ENCODE results near the gene PANX2. TPM values are rescaled to one million over a fixed set of nuclear protein-coding genes. Genes with fewer than 3 reads are reported as not detected.
"Not testable (repeated sequence)": the region's sequence is repeated elsewhere in the genome, so short reads cannot be mapped to it uniquely, and the experiment has no call there.

The PANX2 gene
- total RNA-seq, 6 experiments from 2014 or later, result 3.9 to 12.3 (median 7.2) TPM

DNA sequence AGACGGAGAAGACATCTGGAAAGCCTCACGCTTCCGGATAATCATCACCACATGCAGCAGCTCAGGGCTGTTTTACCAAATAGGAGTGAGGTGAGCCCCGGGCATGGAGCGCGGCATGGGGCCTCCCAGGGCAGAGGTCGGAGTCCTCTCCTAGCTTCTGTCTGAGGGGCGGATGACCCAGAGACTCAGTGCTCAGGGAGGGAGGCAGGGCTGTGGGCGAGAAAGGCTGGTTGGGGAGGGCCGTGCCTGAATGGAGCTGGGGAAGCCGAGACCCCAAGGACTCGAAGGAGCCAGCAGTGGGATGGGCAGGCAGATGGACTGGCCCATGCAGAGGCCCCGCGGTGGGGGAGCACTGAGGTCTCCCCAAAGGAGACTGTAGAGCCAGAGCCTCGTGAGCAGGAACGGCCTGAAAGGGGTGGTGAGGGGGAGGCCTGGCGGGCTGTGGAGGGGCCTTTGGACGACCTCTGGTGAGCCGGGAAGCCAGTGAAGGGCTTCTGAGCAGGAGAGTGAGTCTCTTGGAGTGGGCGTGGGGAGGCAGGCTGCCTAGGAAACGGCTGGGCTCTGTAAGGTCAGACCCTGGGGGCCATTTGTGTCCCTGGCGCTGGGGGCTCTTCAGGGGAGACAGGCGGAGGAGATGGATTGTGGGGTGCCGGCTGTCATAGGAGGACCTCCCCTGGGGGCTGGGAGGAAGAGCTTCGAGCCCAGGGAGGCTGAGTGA lies 24.7 kb upstream of the PANX2 start:
- intact Hi-C loops (cut with DNase I), result loop anchor here in 1 of 2 donors (5.0 kb wide), 1 partner anchor 66 kb away; no protein-coding TSS in a partner anchor
- Histone ChIP-seq H3K9me3 (no peaks in the 10 kb centered on the region), H3K4me1 (peaks cover 0 to 44% (median 17%) of the 10 kb centered on the region in 4 donors), H3K27ac (no peak overlapping the region), H3K27me3 (no peaks in the 10 kb centered on the region), H3K36me3 (no peaks in the 10 kb centered on the region), H3K4me3 (no peak overlapping the region)
- peak; percentile 40 to 47 (median 44) for ATAC-seq
- WGBS (ENCODE audit: insufficient coverage, low coverage, low lambda C conversion rate, missing lambda C conversion rate), result 40% methylated on average over 15 of the region's 25 CpGs
- TF ChIP-seq POLR2A (IDR thresholded peaks at IDR 0.05), result no peak
- TF ChIP-seq, protein P1, sequence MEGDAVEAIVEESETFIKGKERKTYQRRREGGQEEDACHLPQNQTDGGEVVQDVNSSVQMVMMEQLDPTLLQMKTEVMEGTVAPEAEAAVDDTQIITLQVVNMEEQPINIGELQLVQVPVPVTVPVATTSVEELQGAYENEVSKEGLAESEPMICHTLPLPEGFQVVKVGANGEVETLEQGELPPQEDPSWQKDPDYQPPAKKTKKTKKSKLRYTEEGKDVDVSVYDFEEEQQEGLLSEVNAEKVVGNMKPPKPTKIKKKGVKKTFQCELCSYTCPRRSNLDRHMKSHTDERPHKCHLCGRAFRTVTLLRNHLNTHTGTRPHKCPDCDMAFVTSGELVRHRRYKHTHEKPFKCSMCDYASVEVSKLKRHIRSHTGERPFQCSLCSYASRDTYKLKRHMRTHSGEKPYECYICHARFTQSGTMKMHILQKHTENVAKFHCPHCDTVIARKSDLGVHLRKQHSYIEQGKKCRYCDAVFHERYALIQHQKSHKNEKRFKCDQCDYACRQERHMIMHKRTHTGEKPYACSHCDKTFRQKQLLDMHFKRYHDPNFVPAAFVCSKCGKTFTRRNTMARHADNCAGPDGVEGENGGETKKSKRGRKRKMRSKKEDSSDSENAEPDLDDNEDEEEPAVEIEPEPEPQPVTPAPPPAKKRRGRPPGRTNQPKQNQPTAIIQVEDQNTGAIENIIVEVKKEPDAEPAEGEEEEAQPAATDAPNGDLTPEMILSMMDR (IDR thresholded peaks at IDR 0.05), result no peak
- peak in 1 of 3 donors; percentile 74 for DNase-seq

DNA sequence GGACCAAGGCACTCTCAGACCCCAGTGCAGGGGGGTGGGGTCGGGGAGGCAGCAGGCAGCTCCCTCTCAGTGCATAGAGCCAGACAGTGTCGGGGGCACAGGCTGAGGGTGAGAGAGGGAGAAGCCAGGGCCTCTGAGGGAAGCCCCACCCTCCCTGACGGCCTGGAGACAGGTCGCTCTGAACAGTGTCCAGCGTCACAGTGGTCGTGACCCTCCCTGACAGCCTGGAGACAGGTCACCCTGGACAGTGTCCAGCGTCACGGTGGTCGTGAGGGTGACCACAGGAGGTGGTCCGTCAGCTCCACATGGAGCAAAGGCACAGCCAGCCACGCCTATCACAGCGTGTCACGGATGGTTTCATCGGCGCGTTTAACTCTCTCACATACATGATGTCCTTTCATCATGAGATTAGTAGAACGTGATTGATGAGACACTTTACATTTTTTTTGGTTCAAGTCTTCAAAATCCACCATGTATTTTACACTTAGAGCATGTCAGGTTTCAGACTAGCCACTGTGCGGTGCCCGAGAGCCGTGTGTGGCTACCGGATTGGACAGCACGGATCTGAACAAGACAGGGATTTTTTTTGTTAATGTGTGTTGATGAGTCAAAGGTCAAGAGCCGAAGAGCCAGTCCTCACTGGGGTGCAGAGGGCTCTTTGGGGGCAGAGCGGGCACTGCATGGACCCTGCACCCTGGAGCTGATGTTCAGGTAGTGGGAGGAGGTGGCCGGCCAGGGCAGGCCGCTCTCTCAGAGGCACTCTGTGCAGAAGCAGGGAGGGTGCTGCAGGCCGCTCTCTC lies 23.9 kb upstream of the PANX2 start:
- 21% methylated on average over 9 of the region's 27 CpGs for WGBS (ENCODE audit: insufficient coverage, low coverage, low lambda C conversion rate, missing lambda C conversion rate)
- Histone ChIP-seq H3K27ac (no peak overlapping the region), H3K27me3 (no peaks in the 10 kb centered on the region), H3K4me3 (no peak overlapping the region), H3K9me3 (no peaks in the 10 kb centered on the region), H3K4me1 (peaks cover 0 to 36% (median 14%) of the 10 kb centered on the region in 4 donors), H3K36me3 (no peaks in the 10 kb centered on the region)
- intact Hi-C loops (cut with DNase I), result loop anchor here in 1 of 2 donors (5.0 kb wide), 1 partner anchor 66 kb away; no protein-coding TSS in a partner anchor
- DNase-seq (peak; percentile 81 to 91 (median 90)), ATAC-seq (peak; percentile 73 to 90 (median 84))
- TF ChIP-seq, protein P1 (IDR thresholded peaks at IDR 0.05), result peak; percentile 77 to 88 (median 86)
- no peak for TF ChIP-seq POLR2A (IDR thresholded peaks at IDR 0.05)

DNA sequence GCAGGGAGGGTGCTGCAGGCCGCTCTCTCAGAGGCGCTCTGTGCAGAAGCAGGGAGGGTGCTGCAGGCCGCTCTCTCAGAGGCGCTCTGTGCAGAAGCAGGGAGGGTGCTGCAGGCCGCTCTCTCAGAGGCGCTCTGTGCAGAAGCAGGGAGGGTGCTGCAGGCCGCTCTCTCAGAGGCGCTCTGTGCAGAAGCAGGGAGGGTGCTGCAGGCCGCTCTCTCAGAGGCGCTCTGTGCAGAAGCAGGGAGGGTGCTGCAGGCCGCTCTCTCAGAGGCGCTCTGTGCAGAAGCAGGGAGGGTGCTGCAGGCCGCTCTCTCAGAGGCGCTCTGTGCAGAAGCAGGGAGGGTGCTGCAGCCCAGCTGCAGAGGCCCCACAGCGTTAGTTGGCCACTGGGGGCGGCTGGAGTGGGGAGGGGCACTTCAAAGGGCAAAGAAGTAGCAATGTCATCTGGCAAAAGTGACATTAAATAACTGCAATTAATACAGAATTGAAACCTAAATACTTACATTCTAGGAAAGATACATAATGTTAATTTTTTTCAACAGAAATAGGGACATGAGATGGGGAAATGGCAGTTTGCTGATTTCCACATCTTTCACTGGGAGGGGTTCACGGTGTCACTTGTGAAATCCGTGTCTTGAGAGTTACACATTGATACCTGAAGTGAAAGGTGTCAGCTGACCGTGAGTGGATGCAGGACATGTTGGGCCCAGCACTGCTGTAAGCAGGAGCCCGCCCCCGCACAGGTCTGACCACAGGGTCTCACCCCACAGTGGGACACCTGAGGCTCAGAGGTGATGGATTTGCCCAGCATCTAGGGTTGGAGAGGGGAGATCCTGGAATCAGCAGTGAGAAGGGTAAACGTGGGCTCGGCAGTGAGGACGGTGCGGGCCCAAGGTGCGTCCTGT lies 23.0 kb upstream of the PANX2 start:
- DNase-seq, result not testable (repeated sequence)

DNA sequence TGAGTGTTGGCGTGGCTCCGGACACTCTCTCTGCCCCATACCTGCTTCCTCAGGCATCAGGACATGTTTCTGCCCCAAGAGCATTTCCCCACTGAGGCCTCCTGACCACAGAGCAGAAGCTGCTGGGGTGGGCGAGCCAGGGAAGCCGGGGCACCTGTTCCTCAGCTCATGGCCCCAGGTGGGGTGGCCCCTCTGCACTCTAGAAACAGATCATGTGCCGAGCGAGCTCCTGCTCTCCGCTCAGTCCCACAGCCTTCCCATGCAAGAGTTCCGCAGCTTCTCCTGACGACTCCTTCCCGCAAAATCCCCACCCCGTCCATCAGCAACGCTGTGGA lies 22.4 kb upstream of the PANX2 start:
- whole genome bisulfite sequencing (ENCODE audit: insufficient coverage, low coverage, low lambda C conversion rate, missing lambda C conversion rate), result 76% methylated on average over 7 of the region's 12 CpGs
- Histone ChIP-seq H3K4me1 (peaks cover 0 to 30% (median 10%) of the 10 kb centered on the region in 4 donors), H3K27ac (no peak overlapping the region), H3K9me3 (no peaks in the 10 kb centered on the region), H3K4me3 (no peak overlapping the region), H3K36me3 (no peaks in the 10 kb centered on the region), H3K27me3 (no peaks in the 10 kb centered on the region)
- no peak for DNase-seq
- TF ChIP-seq POLR2A (IDR thresholded peaks at IDR 0.05), result no peak
- no peak for ATAC-seq
- intact Hi-C loops (cut with DNase I), result loop anchor here in 1 of 2 donors (5.0 kb wide), 1 partner anchor 64 kb away; no protein-coding TSS in a partner anchor

More for the DNA sequence above, 23.0 kb upstream of the PANX2 start:
- 47% methylated on average over 13 of the region's 26 CpGs for WGBS (ENCODE audit: insufficient coverage, low coverage, low lambda C conversion rate, missing lambda C conversion rate)
- H3K9me3 ChIP-seq, H3K4me3 ChIP-seq, H3K36me3 ChIP-seq, ATAC-seq, H3K27me3 ChIP-seq, H3K27ac ChIP-seq: not testable (repeated sequence)
- peaks cover 0 to 30% (median 10%) of the 10 kb centered on the region in 4 donors for H3K4me1 ChIP-seq
- intact Hi-C loops (cut with DNase I), result loop anchor here in 1 of 2 donors (5.0 kb wide), 1 partner anchor 65 kb away; no protein-coding TSS in a partner anchor
